Mesodermal cell (in vitro differentiated cells): ENCODE results near the gene SNX20.

Experiments used
- H3K27ac ChIP-seq: 2 replicates; pipeline ENCODE4 v1.7.0; 2013; ENCODE audit warnings: mild to moderate bottlenecking, low read depth, low read length, moderate library complexity; ENCODE audit not compliant: severe bottlenecking
- H3K36me3 ChIP-seq: 2 replicates; pipeline ENCODE4 v1.7.1; 2013; ENCODE audit warnings: mild to moderate bottlenecking, low read length, moderate library complexity; ENCODE audit not compliant: control insufficient read depth, insufficient read depth
- H3K4me1 ChIP-seq: one replicate; pipeline ENCODE4 v1.7.1; 2013; ENCODE audit warnings: mild to moderate bottlenecking, low read length; ENCODE audit not compliant: insufficient read depth, control insufficient read depth, poor library complexity, severe bottlenecking
- H3K4me3 ChIP-seq: 2 replicates; pipeline ENCODE4 v1.7.0; 2013; ENCODE audit warnings: low read length, control low read depth, mild to moderate bottlenecking; ENCODE audit not compliant: insufficient read depth, poor library complexity, severe bottlenecking; ENCODE audit errors: extremely low read depth
- H3K9me3 ChIP-seq: 2 replicates; pipeline ENCODE4 v1.7.1; 2013; ENCODE audit warnings: mild to moderate bottlenecking, low read length, moderate library complexity; ENCODE audit not compliant: control insufficient read depth
- WGBS, 2 experiments: methylation state at CpG; one replicate each; pipeline ENCODE4 v1.1.5; 2013; ENCODE audit warnings: missing lambda C conversion rate in 2 of 2; ENCODE audit not compliant: insufficient coverage in 2 of 2; 5-methylcytosine and 5-hydroxymethylcytosine counted together

Gene SNX20

DNA sequence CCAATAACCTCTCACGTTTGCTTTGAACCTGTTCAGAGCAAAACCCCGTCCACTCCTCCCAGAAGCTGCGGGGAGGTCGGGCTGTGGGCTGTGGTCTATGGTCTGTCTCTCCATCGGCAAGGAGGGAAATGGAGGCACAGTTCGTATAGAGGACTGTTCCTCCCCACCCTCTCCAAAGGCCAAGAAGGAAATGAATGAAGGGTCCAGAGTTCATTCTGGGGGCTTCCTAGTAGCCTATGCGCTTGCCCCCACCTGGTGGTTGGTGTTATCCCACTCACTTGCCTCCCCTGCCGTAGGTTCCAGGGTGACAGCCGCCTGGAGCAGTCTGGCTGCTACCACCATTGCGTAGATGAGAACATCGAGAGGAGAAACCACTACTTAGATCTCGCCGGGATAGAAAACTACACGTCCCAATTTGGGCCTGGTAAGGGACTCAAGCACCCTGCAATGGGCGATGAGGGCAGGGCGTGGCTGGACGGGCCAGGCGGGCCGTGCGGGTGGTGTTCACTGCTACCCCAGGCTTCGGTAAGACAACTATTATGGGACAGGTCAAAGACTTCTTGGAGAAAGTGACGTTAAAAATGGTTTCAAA, 49.0 kb downstream of the SNX20 start:
- peaks cover 61% of the 10 kb centered on the region for H3K36me3 ChIP-seq
- no peaks in the 10 kb centered on the region for H3K9me3 ChIP-seq
- H3K27ac ChIP-seq, result no peak overlapping the region
- H3K4me1 ChIP-seq, result no peaks in the 10 kb centered on the region
- WGBS, 2 experiments, result 96% methylated on average over 18 to 19 of the region's 22 CpGs
- H3K4me3 ChIP-seq, result no peak overlapping the region

GRCh38 chr16:50631249-50631984, 49.7 kb downstream of the SNX20 start:
- no peak overlapping the region for H3K27ac ChIP-seq
- no peaks in the 10 kb centered on the region for H3K4me1 ChIP-seq
- peaks cover 60% of the 10 kb centered on the region for H3K36me3 ChIP-seq
- H3K9me3 ChIP-seq, result no peaks in the 10 kb centered on the region
- no peak overlapping the region for H3K4me3 ChIP-seq
- 96 to 100% methylated on average over 5 of the region's 8 CpGs for WGBS, 2 experiments

- Histone ChIP-seq H3K4me1 (no peaks in the 10 kb centered on the region), H3K36me3 (peaks cover 69% of the 10 kb centered on the region), H3K4me3 (no peak overlapping the region), H3K9me3 (no peaks in the 10 kb centered on the region), H3K27ac (no peak overlapping the region)
- 91 to 98% methylated on average over 9 to 11 of the region's 11 CpGs for WGBS, 2 experiments
These were observed 50.6 kb downstream of the SNX20 start for GRCh38 chr16:50630394-50631020.

DNA sequence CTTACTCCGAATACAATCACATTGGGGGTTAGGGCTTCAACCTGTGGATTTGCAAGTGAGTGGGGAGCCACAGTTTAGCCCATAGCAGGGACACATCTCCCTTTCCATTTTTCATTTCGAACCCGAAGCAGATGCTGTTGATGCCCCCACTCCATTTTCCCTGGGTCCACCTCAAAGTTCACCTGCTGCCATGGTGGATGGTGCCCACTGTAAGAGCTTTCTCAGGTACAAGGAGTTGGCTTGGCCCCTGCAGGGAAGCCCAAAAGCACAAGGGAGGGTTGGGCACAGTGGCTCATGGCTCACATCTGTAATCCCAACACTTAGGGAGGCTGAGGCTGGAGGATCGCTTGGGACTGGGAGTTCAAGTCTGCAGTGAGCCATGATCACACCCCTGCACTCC, 51.8 kb downstream of the SNX20 start:
- 84 to 100% methylated on average over 2 of the region's 4 CpGs for WGBS, 2 experiments
- Histone ChIP-seq H3K27ac (no peak overlapping the region), H3K9me3 (no peaks in the 10 kb centered on the region), H3K4me1 (no peaks in the 10 kb centered on the region), H3K36me3 (peaks cover 78% of the 10 kb centered on the region), H3K4me3 (no peak overlapping the region)

- Histone ChIP-seq H3K9me3 (no peaks in the 10 kb centered on the region), H3K4me1 (no peaks in the 10 kb centered on the region), H3K27ac (no peak overlapping the region), H3K4me3 (no peak overlapping the region), H3K36me3 (peaks cover 83% of the 10 kb centered on the region)
- 93 to 96% methylated on average over 6 of the region's 9 CpGs for WGBS, 2 experiments
These were observed 52.8 kb downstream of the SNX20 start for GRCh38 chr16:50628156-50628802.

DNA sequence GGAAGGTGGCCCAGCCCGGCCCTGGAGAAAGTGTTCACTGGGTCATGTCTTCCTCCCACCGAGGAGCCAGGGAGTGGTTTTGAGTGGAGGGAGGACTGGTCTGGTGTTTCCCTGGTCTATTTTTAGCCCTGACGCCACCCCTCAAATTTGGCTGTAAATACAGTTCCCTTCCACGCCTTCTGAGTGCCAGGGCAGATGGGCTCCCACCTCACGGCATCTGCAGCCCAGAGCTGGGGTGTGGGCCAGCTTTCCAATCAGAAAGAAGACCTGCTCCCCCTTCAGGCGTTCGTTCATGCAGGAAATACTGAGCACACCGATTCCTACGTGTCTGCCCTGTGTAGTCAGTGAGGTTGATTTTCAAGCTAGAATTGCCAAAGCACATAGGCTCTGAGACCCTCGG, 53.7 kb downstream of the SNX20 start:
- WGBS, 2 experiments, result 85 to 87% methylated on average over 5 to 6 of the region's 10 CpGs
- Histone ChIP-seq H3K4me3 (no peak overlapping the region), H3K36me3 (peaks cover 77% of the 10 kb centered on the region), H3K4me1 (no peaks in the 10 kb centered on the region), H3K9me3 (no peaks in the 10 kb centered on the region), H3K27ac (no peak overlapping the region)

- H3K4me3 ChIP-seq, result no peak overlapping the region
- WGBS, 2 experiments, result 76 to 81% methylated on average over 4 of the region's 4 CpGs
- no peaks in the 10 kb centered on the region for H3K4me1 ChIP-seq
- H3K36me3 ChIP-seq, result peaks cover 73% of the 10 kb centered on the region
- no peaks in the 10 kb centered on the region for H3K9me3 ChIP-seq
- H3K27ac ChIP-seq, result no peak overlapping the region
These were observed 54.2 kb downstream of the SNX20 start for GRCh38 chr16:50626868-50627267.

DNA sequence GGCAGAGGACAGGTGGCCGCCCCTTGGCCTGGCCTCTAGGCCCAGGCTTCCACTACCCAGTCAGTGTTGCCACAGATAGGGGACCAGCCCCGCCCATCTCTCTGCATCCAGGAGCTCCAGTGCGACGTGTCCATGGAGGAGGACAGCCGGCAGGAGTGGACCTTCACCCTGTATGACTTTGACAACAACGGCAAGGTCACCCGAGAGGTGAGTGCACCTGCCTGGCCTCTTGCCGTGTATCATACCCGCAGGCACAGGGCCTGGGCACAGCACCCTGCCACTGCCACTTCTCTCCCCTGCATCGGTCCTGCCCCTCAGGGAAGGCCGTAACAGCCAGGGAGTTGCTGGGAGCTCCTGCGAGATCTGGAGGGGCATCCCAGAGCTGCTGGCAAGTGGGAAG, 55.7 kb downstream of the SNX20 start:
- Histone ChIP-seq H3K36me3 (peaks cover 72% of the 10 kb centered on the region), H3K4me3 (no peak overlapping the region), H3K27ac (no peak overlapping the region), H3K9me3 (no peaks in the 10 kb centered on the region), H3K4me1 (no peaks in the 10 kb centered on the region)
- WGBS, 2 experiments, result 95 to 97% methylated on average over 11 to 12 of the region's 12 CpGs

DNA sequence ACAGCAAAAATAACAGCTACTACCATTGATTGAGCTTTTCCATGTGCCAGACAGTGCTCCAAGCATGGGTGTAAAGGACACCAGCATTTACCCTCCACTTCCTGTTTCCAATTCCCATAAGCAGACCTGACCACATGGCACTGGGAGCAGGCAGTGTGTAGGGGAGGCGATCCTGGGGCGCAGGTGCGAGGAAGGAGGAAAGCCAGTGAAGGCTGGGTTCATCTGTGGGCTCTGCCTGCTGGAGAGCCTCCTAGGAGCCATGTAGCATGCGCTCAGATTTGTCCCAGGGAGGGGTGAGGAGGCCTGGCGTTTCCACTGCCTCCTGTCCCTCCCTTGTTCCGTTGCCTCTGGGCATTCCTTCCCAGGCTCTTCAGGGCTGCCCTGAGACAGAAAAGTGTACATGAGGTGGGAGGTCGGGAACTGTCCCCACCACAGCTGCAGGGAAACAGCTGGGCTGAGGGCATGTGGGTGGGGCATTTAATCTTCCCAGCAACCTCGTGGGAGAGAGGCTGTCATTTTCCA, 56.6 kb downstream of the SNX20 start:
- Histone ChIP-seq H3K4me1 (no peaks in the 10 kb centered on the region), H3K9me3 (no peaks in the 10 kb centered on the region), H3K27ac (no peak overlapping the region), H3K4me3 (no peak overlapping the region), H3K36me3 (peaks cover 72% of the 10 kb centered on the region)
- 93 to 98% methylated on average over 4 to 8 of the region's 8 CpGs for WGBS, 2 experiments

GRCh38 chr16:50622643-50623369, 58.3 kb downstream of the SNX20 start:
- 96 to 99% methylated on average over 8 to 12 of the region's 16 CpGs for WGBS, 2 experiments

More at GRCh38 chr16:50622643-50623369, 58.3 kb downstream of the SNX20 start:
- Histone ChIP-seq H3K9me3 (no peaks in the 10 kb centered on the region), H3K36me3 (peaks cover 59% of the 10 kb centered on the region), H3K27ac (no peak overlapping the region), H3K4me3 (no peak overlapping the region), H3K4me1 (peaks cover 9% of the 10 kb centered on the region)
